ENCODE data around the gene SSBP4.

SSBP4 gene

DNA sequence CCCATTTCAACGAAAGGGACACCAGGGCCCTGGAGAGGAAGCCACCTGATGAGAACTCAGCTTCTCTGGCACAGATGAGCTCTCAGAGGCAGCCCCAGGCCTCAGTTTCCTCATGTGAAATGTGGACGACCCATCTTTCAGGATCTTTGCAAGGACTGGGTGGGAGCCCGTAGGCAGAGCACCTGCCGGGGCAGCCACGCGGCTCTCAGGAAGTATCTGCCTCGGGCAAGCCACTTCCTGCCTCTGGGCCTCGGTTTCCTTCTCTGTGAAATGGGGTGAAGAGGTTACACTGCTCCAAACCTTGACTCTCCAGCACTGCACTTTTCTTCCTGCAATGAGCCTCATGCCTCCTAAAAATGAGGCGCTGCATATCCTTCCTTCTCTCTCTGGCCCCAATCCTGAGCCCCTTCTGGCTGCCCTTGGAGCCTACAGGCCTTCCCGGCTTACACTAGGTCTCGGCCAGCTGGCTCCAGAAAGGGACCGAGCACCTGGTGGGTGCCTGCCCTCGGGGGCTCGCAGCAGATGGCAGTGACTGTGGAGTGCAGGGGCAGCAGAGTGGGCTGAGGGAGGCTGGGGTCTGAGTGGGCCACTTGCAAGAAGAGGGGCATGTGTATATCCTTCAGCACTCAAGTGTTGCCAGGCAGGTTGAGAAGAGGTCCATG is 3.5 kb downstream of the SSBP4 start:
- DNase-seq = peak; percentile 67

DNA sequence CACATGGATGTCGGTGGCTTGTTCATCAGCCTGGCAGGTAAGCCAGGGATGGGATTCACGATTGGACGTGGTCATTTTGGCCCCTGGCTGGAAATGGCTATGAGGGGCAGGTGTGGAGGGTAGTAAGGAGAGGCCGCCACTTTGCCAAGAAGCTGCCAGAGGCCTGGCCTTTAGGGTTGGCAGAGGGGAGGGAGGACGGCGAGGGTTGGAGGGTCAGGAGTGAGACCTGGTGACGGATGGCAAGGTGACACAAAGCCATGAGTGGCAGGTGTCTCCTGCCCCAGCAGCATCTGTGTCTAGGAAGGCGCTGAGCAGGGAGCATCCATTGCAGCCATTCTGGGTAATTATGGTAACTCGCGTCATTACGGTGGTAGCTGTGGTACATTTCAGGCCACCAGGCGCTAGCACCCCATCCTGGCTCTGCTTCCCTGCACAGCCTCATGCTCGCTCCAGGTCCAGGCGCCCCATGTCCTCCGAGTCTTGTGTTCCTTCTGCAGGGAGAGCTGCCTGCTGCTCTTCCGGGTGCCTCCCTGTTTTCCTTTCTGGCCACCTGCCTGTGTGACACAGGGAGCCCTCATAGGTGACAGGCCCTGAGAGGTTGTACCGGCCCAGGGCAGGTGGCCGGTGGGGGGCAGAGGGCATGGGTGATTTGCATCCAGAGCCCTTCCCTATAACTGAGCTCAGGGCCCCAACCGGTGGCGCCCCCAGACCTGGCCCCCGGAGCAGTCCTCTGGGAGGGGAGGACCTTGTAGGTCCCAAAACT is 4.2 kb downstream of the SSBP4 start:
- DNase-seq = no peak

DNA sequence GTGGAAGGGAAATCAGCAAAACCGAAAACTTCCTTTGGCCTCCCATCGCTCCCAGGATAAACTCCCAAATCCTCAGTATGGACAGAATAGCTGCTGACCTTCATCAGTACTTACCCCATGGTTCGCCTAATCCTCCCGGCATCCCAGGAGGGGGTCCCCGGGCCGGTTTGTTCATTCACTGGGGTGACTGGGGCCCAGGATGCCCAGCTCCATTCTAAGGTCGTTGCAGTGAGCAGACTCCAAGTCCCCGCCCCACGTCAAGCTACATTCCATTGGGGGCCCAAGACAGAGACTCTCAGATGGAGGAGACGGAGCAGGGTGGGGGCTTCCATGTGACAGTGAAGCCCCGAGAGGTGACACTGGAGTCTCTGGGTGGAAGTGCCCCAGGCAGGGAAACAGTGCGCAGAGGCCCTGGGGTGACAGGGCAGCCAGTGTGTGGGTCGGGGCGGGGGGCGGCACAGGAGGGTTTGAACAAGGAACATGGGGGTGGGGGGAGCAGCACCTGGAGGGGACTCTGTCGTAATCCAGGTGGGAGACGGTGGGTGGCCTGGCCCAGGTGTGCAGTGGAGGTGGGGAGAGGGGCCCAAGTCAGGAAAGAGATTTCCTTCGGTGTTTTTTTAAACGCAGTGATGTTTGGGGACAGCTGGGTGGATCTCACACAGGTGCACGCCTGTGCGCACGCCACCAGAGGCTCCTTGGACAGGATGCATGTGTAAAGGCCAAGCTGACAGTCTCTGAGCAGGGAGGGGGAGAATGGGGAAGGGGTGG is 5.1 kb downstream of the SSBP4 start:
- DNase-seq = no peak

DNA sequence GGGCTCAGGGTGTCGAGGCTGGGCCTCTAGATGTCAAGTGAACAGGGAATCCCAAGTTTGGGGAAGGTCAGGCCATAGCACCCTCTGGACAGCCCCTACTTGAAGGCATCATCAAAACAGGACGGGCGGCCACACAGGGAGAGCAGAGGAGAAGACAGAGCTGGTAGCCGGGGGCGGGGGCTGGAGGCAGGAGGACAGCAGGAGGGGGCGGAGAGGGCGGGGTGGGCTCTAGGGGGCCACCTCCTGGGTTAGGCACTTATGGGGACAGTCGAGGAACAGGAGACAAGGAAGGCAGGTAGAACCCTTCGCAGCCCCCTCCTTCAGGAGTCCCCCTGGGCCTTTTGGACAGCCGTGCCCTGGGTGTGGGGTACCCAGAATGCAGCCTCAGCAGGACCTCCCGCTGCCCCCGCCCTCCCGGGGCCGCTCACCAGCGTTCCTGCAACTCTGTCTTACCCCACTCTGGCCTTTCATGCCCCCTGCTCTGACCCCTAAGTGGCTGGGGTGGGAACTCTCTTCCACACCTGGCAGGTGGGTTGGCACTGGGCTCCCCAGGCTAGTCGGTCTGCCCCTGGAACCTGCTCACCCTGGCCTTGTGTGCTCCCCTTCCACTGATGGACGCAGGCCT is 5.8 kb downstream of the SSBP4 start:
- no peak for DNase-seq

DNA sequence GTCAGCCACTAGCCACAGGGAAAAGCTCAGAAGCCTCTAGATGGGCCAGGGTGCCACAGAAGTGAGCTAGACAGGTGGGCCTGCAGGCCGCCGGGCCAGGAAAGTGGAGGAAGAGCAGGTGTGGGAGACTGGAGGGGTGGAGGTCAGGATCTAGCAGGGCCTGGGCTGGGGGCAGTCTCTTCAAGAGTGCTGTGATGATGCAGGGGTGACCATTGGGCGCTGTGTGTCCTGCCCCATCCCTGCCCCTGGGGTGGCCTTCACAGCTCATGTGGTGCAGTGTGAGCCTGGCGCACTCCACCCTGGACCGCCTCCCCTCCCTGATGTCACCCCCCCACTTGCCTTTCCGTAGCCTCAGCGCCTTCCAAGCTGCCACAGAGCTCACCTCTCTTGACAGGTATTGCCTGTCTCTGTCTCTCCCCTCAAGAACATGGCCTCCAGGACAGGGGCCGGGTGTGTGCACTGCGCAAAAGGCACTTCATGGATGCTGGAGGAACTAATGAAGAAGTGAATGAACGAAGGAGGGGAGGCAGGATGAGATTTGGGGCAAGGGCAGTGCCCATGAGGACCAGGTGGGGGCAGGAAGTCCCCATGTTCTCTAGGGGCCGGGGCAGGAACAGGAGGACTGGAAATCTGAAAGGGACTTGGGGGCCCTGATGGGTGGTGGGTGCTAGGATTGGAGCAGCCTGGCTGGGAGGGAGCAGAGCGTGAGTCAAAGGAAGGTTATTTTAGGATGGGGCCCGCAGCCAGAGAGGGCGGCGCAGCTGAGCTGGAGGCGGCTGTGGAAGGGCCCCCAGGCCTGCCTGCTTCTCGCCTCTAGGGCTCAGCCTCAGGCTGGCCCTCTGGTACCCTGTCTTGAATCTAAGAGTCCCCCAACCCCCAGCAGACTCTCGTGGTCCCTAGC is 6.6 kb downstream of the SSBP4 start:
- DNase-seq = no peak

DNA sequence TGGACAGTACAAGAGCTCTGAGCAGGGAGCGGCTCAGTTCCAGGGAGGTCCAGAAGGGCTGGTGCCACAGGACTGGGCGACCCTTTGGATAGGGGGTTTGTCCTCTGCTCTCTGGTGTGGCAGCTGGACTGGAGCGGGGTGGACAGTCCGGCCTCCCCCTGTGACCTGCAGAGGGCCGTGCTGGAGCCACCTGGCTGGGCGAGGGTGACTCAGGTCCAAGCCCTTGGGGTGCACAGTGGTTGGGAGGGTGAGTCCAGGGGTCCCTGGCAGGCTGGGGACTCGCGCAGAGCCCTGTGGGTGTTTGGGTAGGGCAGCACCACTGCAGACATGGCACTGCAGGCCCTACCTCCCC is 7.2 kb downstream of the SSBP4 start:
- no peak for DNase-seq

DNA sequence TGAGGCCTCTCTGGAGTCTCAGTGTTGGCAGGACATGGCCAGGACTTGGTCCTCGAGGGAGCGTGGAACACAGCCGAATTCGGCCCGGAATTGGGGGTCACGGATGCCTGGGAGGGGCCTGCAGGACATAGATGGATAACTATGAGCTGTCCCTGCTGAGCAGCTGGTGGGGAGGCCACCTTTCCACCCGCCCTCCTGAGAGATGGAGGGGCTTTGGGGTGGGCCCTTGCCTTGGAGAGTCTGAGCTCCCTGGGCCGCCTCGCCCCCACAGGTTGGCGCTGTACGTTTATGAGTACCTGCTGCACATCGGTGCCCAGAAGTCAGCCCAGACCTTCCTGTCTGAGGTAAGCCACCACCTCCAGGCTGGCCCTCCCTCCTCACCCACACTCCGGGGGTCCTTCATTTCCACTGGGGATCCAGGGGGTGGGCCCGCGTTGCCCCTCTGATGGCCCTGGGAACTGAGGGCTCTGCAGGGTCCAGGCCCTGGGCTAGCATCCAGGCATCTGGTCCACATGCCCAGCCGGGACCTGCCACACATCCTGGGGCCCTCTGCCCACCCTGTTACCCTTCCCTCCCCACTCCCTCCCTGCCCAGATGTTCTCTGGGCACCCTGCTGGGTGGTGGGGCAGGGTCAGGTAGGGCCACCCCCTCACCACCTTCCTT is 8.0 kb downstream of the SSBP4 start:
- no peak for DNase-seq

DNA sequence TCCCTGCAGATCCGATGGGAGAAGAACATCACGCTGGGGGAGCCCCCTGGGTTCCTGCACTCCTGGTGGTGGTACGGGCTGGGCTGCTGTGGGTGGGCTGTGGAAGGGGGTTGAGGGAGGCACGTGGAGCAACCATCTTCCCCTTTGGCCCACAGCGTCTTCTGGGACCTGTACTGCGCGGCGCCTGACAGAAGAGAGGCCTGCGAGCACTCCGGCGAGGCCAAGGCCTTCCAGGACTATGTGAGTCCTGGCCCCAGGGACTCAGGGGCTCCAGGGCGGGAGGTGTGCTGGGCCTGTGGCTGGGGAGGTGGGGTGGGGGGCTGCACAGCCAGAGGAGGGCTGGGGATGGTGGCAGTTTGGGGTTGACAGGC is 8.5 kb downstream of the SSBP4 start:
- DNase-seq = no peak

DNA sequence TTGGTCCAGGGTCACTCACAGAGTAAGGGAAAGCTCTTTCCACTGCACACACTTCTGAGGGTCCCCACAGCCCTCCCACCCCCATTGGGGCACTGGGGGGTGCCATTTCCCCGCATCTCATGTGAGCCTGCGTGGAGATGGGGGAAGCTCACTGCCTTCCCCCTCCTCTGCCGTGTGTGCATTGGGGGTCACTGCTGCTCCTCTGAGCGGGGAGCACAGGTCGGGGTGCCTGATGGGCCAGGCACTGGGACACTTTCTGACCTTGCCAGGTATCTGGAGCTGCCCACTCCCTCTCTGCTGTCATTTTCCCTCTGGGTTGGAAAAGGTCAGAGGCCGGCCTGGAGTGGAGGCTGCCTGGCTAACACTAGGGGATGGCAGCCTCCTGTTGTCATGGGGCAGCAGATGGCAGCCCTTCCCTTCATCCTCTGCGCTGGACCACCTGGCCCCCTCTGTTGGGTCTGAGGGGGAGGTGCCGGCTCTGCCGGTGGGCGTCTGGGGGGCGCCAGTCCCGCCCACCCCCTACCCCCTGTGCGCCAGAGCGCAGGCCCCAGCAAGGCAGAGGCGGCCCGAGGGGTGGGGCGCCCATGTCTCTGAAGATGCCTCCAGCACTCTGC is 9.1 kb downstream of the SSBP4 start:
- no peak for DNase-seq

DNA sequence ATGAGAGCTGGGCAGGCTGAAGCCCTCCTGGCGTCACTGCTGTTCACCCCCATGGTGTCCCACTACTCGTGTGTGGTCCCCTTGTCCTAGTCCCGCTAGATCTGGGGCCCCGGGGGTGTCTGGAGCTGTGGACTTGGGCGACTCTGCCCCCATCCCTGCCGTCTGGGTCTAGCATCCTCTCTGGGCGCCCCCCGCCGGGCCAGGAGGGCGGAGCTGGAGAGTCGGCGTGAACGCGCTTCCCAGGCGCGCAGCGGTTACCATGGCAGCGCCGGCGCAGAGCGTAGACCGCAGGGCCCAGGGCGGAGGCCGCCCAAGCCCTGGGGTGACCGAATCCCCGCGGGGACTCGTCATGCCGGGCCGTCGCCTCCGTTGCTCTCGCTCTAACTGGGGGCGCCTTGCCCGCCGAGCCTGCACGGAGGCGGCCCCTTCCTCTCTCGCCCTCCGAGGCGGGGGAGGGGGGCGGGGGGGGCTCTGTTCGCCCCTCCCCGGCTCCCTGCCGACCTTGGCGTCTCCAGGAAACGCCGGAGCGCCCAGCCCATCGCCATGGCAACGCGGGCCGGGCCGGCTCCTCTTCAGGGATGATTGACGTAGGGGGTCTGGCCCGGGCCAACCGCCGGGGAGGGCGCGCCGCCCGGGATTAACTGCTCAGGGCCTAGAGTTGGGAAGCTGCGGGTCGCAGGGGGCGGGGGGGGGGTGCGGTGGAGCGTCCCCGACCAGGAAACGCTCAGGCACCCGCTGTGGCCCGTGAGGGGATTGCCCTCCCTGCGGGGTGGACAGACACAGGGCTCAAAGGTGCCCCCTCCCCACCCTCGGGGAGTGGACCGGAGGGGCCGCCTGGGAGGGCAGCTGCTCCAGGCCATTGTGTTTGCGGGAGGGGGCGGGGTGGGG is 9.8 kb downstream of the SSBP4 start:
- peak; percentile 83 for DNase-seq

DNA sequence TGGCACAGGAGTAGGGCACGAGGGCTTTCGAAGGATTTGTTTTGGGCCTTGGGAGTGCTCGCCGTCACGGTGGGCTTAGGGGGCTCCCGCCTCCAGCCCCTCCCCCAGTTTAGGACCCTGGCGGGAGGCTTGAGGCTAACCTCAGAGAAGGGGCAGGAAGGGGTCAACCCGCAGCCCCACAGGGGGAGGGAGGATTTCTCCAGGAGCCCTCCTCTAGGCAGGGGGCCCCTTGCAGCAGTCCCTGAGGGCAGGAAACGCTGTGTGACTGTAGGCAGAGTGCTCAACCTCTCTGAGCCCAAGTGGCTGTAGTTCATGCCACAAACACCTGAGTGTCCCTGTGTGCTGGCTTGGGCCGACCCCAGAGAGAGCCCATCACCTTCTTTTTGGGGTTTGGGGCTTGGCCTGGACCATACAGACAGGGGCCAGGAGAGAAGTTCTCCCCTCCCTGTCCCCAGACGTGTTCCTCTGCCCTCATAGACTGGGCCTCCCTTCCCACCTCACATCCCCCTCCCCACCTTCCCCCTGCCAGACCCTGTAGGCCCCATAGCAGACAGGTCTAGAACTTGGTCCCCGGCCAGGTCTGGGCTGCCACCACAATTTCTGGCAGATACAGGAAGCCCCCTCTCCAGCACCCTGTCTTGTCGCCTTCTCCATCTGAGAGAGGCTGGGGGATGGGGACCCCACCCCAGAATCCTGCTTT is 10.7 kb downstream of the SSBP4 start:
- no peak for DNase-seq

DNA sequence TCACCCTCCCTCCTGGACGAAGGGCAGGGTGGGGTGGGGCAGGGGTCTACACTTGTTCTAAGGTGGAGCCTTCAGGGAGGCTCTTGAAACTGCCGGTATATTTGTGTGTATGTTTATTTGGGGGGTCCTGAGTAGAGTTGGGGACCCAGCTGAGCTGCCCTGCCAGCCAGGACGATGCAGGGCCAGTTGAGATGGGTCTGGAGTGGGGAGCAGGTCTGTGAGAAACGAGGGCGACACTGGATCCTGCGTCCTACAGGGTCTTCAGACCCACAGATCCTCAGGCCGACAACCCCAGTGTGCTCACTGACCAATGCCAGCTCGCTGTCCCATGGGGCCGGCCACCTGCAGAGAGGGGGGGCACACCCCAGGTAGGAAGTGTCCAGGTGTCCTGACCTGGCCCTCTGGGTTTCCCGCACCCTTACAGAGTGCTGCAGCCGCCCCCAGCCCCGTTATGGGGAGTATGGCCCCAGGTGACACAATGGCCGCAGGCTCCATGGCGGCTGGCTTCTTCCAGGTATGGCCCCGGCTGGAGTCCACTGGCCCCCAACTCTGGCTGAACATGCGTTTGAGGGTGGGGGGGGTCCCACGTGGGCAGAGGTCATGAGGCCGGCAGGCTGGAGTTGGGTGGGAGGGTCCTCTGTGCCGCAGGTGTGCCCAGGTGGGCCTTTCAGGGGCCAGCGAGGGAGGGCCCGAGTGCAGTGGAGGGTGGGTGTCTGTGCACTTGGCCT is 11.4 kb downstream of the SSBP4 start:
- no peak for DNase-seq

DNA sequence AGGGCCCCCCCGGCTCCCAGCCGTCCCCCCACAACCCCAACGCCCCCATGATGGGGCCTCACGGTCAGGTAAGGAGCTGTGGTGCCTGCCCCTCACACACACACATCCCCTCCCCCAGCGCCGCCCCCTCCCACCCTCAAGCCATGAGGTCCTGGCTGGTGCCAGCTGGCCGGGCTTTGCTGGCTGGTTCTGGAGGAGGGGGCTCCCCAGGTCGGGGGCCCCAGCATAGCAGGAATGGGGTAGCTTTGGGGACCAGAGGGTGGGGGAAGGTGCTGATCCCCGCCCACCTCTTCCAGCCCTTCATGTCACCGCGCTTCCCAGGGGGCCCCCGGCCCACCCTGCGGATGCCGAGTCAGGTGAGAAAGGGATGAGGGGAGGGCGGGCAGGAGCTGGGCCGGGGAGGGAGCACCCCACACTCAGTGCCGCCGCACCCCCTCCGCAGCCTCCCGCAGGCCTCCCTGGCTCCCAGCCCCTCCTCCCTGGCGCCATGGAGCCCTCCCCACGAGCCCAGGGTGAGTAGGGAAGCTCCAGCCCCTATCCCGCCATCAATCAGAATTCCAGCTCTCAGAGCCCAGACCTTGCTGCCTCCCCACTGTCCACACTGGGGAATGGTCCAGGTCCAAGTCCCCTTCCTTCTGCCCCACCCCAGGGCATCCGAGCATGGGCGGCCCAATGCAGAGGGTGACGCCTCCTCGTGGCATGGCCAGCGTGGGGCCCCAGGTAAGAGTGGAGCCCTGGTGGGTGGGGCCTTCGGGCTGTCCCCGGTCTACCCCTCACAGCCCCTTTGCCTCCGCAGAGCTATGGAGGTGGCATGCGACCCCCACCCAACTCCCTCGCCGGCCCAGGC is 12.4 kb downstream of the SSBP4 start:
- no peak for DNase-seq

DNA sequence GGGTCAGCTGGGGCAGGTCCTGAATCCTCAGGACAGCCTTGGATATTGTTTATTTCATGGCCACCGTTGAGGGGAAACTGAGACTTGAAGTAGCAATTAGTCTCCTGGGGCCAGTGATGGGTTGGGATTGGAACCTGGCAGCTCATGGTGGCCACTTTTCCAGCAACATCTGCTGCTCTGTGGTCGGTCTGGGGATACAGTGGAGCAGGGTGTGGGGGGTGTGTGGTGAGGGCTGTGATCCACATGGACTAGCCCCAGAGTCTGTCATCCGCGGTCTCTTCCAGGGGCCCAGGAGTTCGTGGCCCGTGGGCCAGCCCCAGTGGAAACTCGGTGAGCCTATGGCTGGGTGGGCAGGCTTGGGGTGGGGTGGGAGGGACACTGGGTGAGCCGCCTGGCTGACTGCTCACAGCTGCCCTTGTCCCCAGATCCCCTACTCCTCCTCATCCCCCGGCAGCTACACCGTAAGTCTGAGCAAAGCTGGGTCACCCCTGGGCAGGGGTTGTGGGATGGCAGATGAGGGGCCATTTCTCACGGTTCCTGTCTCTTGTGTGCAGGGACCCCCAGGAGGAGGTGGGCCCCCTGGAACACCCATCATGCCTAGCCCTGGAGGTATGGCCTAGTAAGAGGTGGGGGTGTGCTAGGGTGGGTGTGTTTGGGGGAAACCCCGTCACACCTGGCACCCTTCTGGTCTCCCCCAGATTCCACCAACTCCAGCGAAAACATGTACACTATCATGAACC is 13.2 kb downstream of the SSBP4 start:
- DNase-seq = no peak

DNA sequence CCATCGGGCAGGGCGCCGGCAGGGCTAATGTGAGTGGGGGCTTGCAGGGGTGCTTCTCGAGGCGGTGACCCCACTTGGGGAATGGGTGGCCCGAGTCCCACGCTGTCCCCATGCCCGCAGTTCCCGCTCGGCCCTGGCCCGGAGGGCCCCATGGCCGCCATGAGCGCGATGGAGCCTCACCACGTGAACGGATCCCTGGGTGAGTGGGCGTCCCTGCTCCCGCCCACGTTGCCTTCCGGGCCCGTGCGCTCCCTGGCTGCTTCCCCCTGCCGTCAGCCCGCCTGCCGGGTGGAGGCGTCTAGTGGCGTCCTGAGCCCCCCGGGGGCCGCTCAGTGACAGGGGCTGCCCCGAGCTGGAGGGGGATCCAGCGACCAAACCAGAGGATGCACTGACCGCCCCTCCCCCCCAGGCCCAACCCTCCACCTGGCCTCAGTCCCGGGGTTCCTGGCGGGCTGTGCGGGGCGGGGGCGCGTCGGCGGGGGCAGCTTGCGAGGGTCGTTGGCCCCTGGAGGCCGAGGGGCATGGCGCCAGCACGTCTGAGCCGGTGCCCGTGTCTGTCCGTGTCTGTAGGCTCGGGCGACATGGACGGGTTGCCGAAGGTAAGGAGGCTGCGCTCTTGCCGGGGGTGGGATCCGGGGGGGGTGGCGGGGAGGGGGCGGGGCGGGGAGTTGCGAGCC is 14.0 kb downstream of the SSBP4 start:
- DNase-seq = no peak

DNA sequence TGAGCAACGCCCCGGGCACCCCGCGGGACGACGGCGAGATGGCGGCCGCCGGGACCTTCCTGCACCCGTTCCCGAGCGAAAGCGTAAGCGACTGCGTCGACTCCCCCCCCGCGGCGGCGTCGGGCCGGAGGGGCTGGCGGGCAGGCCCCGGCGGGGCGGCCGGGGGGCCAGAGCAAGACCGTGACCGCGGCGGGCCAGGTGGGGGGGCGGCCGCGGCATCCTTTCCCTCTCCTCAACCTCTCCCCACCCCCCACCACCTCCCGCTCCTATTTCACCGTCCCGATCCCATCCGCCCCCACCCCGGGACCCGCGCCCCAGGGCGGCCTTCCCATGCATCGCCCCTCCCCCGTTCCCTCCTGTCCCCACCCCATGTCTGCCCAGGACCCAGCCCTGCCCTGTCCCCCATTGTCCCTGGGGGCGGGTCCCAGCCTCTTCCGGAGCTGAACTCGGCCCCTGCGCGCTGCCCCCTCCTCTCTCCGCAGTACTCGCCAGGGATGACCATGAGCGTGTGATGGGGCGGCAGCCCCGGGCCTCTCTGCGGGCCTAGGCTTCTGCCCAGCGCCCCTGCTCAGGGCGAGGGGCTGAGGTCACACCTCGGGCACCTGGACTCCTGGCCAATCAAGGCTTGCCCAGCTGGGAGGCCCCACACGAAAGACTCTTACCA is 14.7 kb downstream of the SSBP4 start:
- no peak for DNase-seq
